OCI-LY7 (cell line): Measurements from ENCODE around the gene KLK11. TPM values are rescaled to one million over a fixed set of nuclear protein-coding genes. Genes with fewer than 3 reads are reported as not detected.

Experiments
- BruUV-seq: library from RNA; stranded (reverse); fragments of 400-500 nt; replicated peaks from 2 replicates; lab custom pipeline; 2021; lab: Mats Ljungman, UMichigan
- CTCF ChIA-PET: fragments of 300-600 bp; sonication (Branson Sonifier 250); formaldehyde crosslinking; loops from one replicate; lab custom pipeline; 2022; ENCODE audit warnings: antibody characterized with exemption; ENCODE audit not compliant: unreplicated experiment; lab: Charles Lee
- POLR2A ChIA-PET: fragments of 300-600 bp; sonication (Branson Sonifier 250); formaldehyde crosslinking; loops from one replicate; lab custom pipeline; 2022; ENCODE audit warnings: antibody characterized with exemption; lab: Charles Lee
- DNase-seq: peaks from one replicate; pipeline ENCODE4 v3.0.0-alpha.2; 2015; ENCODE audit warnings: low spot score
- H2AFZ ChIP-seq: fragments of 200-600 bp; sonication (generic), shearing (Covaris generic); 2 replicates; pipeline ENCODE4 v1.6.1; 2014; ENCODE audit warnings: mild to moderate bottlenecking, antibody characterized with exemption, low read length, moderate library complexity
- H3K27ac ChIP-seq: fragments of 200-600 bp; sonication (generic); 2 replicates; pipeline ENCODE4 v1.5.1; 2014; ENCODE audit warnings: mixed run types, low read depth, mild to moderate bottlenecking, moderate library complexity, low read length, inconsistent platforms; ENCODE audit not compliant: poor library complexity, severe bottlenecking
- H3K36me3 ChIP-seq: fragments of 200-600 bp; sonication (generic); 2 replicates; pipeline ENCODE4 v1.6.1; 2014; ENCODE audit warnings: mild to moderate bottlenecking, antibody characterized with exemption, low read length, moderate library complexity, mixed read lengths; ENCODE audit not compliant: insufficient read depth
- H3K4me1 ChIP-seq: fragments of 200-600 bp; sonication (generic); 2 replicates; pipeline ENCODE4 v1.5.1; 2014; ENCODE audit warnings: mild to moderate bottlenecking, low read length; ENCODE audit not compliant: insufficient read depth, poor library complexity, severe bottlenecking
- H3K4me2 ChIP-seq: fragments of 200-600 bp; sonication (generic); 2 replicates; pipeline ENCODE4 v1.6.1; 2014; ENCODE audit warnings: mild to moderate bottlenecking, low read length
- H3K4me3 ChIP-seq: fragments of 200-600 bp; sonication (generic); 2 replicates; pipeline ENCODE4 v1.5.1; 2014; ENCODE audit warnings: mild to moderate bottlenecking, low read depth, low read length; ENCODE audit not compliant: poor library complexity, severe bottlenecking
- H3K79me2 ChIP-seq: fragments of 200-600 bp; sonication (generic); 2 replicates; pipeline ENCODE4 v1.6.1; 2016; ENCODE audit warnings: low read depth, mild to moderate bottlenecking, low read length, moderate library complexity, mixed read lengths; ENCODE audit not compliant: insufficient read depth
- H3K9me2 ChIP-seq: fragments of 200-600 bp; sonication (generic); 2 replicates; pipeline ENCODE4 v1.6.1; 2016; ENCODE audit warnings: mild to moderate bottlenecking, low read length, mixed read lengths; ENCODE audit not compliant: insufficient read depth
- H3K9me3 ChIP-seq: fragments of 200-600 bp; sonication (generic); 2 replicates; pipeline ENCODE4 v1.6.1; 2014; ENCODE audit warnings: mild to moderate bottlenecking, mixed run types, low read length, mixed read lengths
- H4K20me1 ChIP-seq: fragments of 200-600 bp; sonication (generic); 2 replicates; pipeline ENCODE4 v1.6.1; 2014; ENCODE audit warnings: mild to moderate bottlenecking, antibody characterized with exemption, low read length, moderate library complexity, mixed read lengths; ENCODE audit not compliant: insufficient read depth
- CTCF ChIP-seq: fragments of 200-600 bp; sonication (generic); conservative IDR thresholded peaks from 2 replicates; pipeline ENCODE4 v1.5.1; 2014; ENCODE audit warnings: mild to moderate bottlenecking, antibody characterized with exemption, low read length, moderate library complexity, mixed read lengths
- EZH2phosphoT487 ChIP-seq: fragments of 200-600 bp; sonication (generic); IDR thresholded peaks from 2 replicates; pipeline ENCODE4 v1.6.1; 2018; ENCODE audit warnings: low read depth, borderline replicate concordance, mild to moderate bottlenecking, mixed run types, antibody characterized with exemption, low read length, moderate library complexity, mixed read lengths
- intact Hi-C: fragments of 100-400 bp; cut with micrococcal nuclease; formaldehyde crosslinking; loops from one replicate; pipeline ENCODE4 v1.10.0; 2022; ENCODE audit not compliant: unreplicated experiment
- total RNA-seq, 2 experiments: library from RNA; depleted of rRNA in 1 of 2; stranded (reverse); fragments of >200 nt in 1 of 2; shearing (Covaris generic) in 1 of 2; gene quantifications; 2 replicates each; pipeline ENCODE4 v1.2.3, GENCODE V29; 2014 to 2022

Gene KLK11
- total RNA-seq, 2 experiments from 2014 or later, result not detected

DNA sequence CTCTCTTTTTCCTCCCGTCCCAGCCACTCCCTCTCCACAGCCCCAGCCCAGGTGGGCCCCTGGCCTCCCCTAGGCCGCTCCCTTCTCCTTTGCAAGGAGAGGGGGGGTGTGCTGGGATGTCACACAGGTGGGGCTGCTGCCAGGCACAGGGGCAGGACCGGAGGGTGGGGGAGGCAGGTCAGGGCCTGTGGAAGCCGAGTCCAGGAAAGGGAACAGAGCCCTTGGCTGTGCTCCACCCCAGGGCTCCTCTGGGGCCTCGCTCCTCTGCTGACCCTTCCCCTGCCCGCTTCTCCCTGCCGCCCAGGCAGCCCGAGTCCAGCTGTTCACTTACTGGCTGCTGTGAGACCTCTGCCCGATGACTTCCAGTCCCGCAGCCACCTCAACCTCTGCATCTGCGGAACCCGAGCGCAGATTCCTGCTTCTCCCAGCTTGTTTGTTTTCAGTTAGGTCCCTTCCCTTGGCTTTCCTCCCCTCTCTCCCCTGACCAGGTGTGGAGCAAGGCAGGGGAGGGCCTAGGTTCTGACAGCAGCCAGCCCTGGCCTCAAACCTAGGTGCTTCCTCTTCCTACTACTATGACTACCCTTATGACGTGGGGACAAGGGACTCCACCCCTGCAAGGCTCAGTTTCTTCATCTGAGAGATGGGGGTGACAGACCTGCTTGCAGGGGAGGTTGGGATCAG, 850 bp upstream of the KLK11 start:
- TF ChIP-seq EZH2phosphoT487, result no peak
- TF ChIP-seq CTCF, result no peak
- BruUV-seq, result no TSS peak
- intact Hi-C loops, result no loop called here

DNA sequence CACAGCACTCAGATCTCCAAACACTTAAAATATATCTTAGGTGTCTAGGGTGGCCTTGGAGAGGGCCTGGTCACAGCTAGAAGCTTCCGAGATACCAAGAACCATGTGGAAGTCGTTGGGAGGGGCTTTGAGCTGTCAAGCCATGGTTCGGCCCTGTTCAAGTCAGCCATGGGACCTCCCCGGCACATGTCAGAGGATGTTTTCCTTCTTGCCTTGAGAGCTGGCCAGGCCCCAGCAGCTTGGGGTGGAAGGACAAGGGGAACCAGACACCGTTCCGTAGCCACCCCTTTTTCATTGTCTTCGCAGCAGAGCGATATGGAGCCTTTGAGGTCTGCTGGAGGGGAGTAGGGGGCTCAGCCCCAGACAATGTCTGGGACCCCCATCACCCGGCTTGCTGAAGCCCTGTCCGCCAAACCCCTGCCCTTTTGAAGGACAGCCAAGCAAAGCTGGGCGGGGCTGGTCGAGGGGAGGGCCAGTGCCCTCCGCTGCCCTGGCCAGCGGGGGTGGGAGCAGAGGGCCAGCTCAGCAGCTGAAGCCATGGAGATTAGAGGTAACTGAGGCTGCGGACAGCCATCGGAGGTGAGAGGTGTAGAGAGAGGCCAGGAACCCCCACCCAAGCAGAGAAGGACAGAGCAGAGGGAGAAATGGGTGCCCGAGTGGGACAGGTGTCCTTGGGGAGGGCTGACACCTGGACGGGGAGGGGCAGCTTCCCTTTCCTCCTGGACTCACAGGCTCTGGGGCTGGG, 435 bp downstream of the KLK11 start:
- TF ChIP-seq CTCF (no peak), EZH2phosphoT487 (no peak)
- H3K9me2 ChIP-seq, result no peaks in the 10 kb centered on the region
- H3K4me1 ChIP-seq, result no peaks in the 10 kb centered on the region
- H3K4me3 ChIP-seq, result no peak overlapping the region
- no peak overlapping the region for H3K4me2 ChIP-seq
- intact Hi-C loops, result no loop called here
- ChIA-PET CTCF (no interaction called here), POLR2A (no interaction called here)
- no peaks in the 10 kb centered on the region for H3K79me2 ChIP-seq
- no peak for DNase-seq
- H3K27ac ChIP-seq, result no peak overlapping the region
- no peaks in the 10 kb centered on the region for H3K9me3 ChIP-seq
- H3K36me3 ChIP-seq, result no peaks in the 10 kb centered on the region
- no peaks in the 10 kb centered on the region for H4K20me1 ChIP-seq
- no peak overlapping the region for H2AFZ ChIP-seq
- BruUV-seq, result no TSS peak

More for the DNA sequence above, 850 bp upstream of the KLK11 start:
- Histone ChIP-seq H4K20me1 (no peaks in the 10 kb centered on the region), H3K9me2 (no peaks in the 10 kb centered on the region), H3K9me3 (no peaks in the 10 kb centered on the region), H3K4me2 (no peak overlapping the region), H3K27ac (no peak overlapping the region), H3K4me3 (no peak overlapping the region), H3K79me2 (no peaks in the 10 kb centered on the region), H3K36me3 (no peaks in the 10 kb centered on the region), H3K4me1 (no peaks in the 10 kb centered on the region), H2AFZ (no peak overlapping the region)
- ChIA-PET CTCF (no interaction called here), POLR2A (no interaction called here)
- DNase-seq, result no peak

DNA sequence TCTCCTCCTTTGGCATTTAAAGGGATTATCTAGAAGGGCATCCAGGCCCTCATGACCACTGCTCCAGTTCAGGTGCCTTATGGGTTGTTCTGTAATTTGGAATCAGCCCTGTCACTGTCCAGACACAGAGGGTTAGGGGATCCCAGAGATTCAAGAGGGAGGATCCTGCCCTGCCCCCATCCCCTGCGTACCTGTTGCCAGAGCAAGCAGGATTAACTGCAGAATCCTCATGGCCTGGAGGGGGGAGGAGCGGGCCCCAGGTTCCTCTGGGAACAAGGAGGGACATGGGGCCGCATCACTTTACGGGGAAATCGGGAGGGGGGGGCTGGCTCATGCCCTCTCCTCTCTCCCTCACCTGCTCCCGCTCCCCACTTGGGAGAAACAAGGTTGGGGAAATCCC, 1.0 kb downstream of the KLK11 start:
- no peaks in the 10 kb centered on the region for H3K79me2 ChIP-seq
- H3K4me2 ChIP-seq, result no peak overlapping the region
- no peak overlapping the region for H3K27ac ChIP-seq
- ChIA-PET POLR2A (no interaction called here), CTCF (no interaction called here)
- BruUV-seq, result no TSS peak
- TF ChIP-seq EZH2phosphoT487 (no peak), CTCF (no peak)
- no peaks in the 10 kb centered on the region for H4K20me1 ChIP-seq
- no peak overlapping the region for H3K4me3 ChIP-seq
- H3K4me1 ChIP-seq, result no peaks in the 10 kb centered on the region
- no peaks in the 10 kb centered on the region for H3K9me2 ChIP-seq
- intact Hi-C loops, result no loop called here
- no peaks in the 10 kb centered on the region for H3K9me3 ChIP-seq
- H3K36me3 ChIP-seq, result no peaks in the 10 kb centered on the region
- H2AFZ ChIP-seq, result no peak overlapping the region
- DNase-seq, result no peak
